Stimulated activated CD4-positive, alpha-beta T cell treated with anti-CD3 and anti-CD28 coated beads, Interleukin-1b, Interleukin-23, amount 100 ng/mL, for 4 hours (primary cell): Measurements from ENCODE around the gene SCUBE3.

ENCODE experiments used
- DNase-seq, 2 donors: peaks; one replicate each; pipeline ENCODE4 v3.0.0-alpha.2; 2020; ENCODE audit warnings: low read depth in 2 of 2

SCUBE3 gene

DNA sequence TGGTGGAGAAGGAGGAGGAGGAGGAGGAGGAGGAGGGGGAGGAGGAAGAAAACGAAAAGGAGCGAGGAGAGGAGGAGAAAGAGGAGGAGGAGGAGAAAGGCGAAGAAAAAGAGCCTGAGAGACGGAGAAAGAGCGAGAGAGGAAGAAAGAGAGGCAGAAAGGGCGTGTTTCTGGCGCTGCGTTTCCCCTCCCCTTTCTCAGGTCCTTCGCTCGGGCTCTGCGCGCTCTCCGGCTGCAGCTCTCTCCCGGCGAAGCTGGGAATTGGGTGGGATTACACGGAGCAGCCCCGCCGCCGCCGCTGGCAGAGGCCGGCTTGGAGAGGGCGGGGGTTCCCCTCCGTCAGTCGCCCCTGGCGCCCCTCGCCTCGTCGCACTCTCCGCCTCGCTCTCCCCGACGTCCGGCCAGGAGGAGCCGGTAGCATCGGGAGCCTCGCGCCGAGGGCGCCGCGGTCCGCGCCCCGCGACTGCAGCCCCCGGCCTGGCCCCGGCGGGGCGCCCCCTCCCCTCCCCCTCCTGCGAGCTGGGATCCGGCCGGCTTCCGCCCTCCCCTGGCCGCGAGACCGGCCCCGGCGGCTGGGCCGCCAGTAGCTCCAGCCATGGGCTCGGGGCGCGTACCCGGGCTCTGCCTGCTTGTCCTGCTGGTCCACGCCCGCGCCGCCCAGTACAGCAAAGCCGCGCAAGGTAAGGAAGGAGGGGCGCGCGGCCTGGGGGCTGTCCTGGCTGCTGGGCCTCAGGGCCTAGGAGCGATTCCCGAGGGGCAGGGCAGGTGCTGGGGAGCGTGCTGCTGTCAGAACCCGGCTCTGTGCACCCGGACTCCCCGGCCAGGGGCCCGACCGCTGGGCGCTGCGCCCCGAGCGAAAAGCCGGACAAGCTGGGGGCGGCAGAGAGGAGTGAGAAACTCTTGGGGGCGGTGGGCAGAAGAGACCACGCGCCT is at the start of gene SCUBE3:
Gene SCUBE3, plus strand, starts transcription at position 133 of the 933 bp plus-strand sequence. Its CDS starts 463 bp downstream, at position 596.
- DNase-seq, result no peak

DNA sequence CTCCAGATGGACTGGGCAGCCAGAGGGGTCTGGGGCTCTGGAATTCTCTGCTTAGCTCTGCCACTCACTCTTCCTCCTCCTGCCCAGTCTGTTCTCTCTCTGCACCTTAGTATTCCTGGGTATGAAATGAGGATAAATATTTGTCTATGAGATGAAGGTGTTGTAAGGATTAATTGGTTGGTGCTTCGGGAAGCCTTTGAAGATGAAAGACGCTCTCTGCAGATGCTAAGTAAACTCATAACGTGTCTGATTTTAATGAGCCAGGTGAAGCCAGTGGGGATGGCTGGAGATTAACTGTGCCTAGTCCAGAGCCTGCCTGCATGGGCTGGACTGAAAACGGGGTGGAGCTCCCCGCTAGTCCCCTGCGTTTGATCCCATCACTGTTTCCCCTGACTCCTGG is 49.5 kb upstream of the SCUBE3 start:
- DNase-seq, result no peak

DNA sequence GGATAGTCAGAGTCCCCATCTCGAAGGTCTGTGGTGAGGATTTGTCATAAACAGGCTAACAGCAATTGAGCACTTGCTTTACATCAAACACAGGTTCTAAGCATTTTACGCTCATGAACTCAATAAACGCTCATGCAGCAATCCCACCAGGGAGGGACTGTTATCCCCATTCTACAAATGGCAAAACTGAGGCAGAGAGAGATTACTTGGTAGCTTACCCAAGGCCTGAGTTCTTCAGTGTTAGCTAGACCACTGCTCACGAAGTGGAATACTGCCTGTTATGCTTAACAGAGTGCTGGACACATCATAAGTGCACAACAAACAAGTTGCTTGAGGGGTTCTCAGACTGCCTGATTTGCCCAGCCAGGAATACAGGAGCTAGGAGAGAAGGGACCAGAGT is 48.9 kb upstream of the SCUBE3 start:
- no peak for DNase-seq

DNA sequence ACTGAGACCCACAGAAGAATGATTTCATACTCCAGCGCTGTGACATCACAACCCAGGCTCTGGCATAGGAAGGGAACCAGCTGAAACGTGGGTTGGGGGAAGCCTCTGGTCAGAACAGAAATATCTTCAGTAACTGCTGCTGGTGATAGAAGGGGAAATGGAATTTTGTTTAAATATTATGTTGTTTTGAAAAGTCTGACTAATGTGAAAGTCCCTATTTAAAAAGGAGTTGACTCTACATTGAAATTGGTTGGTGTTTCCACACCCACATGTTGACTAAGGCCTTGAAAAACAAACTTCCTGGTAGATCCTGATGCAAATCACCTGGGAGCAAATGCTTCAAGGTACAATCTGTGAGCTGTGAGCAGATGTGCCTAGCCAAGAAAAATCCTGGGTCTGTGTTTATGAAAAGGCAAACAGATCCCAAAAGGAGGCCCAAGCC is 48.1 kb upstream of the SCUBE3 start:
- DNase-seq, result no peak

DNA sequence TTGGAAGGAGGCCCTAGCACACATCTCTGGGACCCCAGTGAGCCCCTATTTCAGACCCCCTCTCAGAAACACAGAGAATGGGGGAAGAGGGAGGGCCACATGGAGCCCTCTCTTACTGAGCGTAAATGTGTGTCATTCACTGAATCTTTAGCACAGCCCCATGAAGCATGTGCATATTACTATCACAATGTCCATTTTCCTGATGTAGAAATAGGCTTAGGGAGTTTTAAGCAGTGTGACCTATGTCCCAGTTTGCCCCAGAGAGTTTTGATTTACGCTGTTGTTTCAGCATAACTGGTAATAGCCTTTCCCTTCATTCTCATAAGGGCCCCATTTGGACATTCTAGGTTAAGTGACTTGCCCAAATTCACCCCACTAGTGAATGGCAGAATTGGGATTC is 47.6 kb upstream of the SCUBE3 start:
- no peak for DNase-seq

DNA sequence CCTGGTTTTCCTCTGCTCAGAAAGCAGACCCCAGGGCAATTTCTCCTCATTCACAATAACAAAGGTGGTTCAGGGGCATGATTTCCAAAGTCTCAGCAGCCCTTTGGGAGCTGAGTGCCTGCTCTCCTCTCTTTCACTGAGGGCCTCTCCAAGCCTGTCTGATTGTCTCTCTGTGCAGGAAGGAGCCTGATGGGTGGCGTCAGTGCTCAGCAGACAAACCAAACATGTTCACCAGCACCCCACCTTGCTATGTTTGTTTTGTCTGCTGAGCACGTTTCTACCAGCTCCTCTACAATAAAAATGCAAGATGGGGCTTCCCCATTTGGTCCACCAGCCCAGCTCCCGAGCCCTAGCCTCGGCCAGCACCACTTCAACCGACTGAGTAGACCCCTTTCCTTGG is 47.2 kb upstream of the SCUBE3 start:
- no peak for DNase-seq

DNA sequence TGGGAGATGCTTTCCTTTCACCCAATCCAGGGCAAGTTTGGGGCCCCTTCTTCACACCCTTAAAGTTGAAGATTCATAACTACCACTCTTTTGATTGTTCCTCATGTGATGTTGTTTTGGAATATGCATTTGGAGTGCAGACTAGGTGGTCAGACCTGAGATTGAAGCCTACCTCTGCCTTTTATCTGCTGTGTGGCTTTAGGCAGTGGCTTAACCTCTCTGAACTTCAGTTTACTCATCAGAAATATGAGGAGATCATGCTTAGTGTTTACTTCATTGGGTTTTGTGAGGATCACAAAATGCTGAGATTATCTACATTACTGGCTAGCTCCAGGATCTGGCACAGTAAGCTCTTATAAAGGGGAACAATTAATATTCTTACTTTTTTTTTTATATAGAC is 46.3 kb upstream of the SCUBE3 start:
- no peak for DNase-seq

DNA sequence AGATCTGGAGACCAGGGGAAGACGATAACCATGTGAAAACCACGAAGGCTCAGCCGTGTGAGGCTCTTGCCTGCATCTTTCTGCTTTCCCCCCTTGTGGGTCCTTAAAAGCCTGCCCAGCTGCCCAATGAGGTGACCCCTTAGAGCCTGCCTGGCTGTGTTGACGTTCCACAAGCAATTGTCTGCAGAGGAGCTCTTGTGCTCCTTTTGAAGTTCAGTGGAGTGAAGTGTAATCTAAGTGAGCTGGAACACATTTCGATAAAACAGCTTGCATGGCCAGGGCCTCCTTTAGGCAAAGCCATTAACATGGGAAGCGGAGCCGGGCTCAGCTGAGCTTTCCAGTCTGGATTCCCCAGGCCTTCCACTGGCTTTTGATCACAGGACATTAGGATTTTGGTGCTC is 45.3 kb upstream of the SCUBE3 start:
- DNase-seq, result no peak

DNA sequence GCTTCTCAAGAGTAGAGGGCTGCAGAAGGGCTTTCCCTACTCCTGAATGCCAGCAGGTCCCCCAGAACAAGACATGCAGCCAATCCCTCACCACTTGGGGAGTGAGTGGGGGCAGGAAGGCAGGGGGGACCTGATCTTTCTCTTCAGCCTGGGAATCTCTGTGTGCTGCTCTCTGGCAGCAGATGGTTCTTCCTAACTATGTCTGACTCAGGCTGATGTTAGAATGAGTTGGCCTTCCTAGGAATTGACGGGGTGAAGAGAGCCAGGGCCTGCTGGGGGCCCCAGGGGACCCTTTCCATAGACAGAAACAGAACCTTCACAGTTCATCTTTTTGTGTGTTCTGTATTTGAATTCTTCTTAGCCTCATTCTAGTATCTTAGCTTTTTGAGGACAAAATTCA is 43.6 kb upstream of the SCUBE3 start:
- no peak for DNase-seq

DNA sequence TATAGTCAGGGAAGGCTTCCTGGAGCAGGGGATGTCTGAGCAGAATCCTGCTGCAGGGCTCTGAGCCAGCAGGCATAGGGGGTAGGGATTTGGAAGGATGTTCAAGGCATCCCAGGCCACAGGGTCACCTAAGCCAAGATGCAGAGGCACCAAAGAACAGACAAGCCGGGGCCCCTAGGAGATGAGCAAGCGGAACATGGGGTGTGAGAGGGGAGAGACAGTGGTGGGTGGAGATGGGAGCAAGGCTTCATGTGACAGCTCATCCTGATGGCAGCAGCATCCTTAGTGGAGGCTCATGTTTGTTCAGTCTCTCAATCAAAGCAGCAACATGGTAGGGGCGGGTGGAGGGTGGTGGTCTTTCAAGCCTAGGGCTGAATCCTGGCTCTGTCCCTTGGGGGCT is 42.9 kb upstream of the SCUBE3 start:
- DNase-seq, result no peak

DNA sequence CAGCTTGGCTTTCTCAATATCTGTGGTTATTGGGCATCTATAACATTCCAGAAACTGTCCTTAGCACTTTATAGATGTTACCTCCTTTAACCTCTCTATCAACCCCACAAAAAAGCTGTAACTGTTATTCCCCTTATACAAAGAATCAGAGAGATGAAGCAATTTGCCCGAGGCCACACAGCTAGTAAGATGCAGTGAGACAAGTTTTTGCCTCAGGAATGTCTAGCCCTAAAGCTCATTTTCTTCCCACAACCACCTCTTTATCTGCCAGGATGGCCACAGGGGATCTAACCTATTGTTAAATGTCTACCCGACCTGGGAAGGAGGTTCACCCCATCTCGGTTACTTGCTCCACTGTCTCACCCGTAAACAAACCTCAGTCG is 40.7 kb upstream of the SCUBE3 start:
- no peak for DNase-seq

DNA sequence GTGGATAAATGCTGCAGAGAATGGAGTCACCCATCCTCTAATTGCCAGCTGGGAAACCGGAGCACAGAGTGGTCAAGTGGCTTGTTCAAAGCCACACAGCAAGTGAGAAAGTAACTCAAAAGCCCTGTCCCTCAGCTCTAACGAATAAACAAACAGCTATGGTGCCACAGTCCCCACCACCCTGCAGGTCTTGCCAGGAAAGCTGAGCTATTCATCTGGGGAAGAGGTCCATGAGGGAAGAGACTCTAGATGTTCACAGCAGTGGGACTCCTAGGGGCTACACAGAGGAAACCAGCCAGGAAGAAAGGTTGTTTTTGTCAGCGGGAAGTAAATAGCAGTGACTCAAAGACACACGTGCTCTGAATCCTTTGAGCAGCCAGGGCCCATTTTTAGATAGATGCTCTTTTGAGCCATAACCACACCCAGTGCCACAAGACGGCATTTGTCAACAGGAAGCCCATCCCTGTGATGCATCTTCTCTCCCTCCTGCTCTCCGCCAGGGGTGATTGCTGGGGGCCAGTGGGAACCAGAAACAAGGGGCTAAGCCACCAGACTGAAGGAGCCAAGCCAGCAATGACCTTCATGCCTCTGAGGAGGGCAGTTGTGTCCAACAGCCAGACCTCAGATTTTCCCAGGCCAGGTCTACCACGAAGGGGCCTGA is 40.2 kb upstream of the SCUBE3 start:
- DNase-seq, result no peak

DNA sequence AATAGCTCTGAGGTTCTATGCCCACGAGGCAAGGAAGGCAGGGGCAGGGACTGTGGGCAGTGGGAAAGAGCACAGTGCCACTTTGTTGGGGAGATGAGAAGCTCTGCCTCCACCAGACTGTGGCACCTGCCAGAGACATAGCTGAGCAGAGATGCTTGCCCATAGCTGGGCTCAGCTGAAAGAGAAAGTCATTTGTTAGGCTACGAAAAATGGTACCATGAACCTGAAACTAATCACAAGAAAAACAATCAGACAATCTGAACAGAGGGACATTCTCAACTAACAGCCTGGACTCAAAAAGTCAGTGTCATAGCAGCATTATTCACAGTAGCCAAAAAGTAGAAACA is 39.7 kb upstream of the SCUBE3 start:
- no peak for DNase-seq

DNA sequence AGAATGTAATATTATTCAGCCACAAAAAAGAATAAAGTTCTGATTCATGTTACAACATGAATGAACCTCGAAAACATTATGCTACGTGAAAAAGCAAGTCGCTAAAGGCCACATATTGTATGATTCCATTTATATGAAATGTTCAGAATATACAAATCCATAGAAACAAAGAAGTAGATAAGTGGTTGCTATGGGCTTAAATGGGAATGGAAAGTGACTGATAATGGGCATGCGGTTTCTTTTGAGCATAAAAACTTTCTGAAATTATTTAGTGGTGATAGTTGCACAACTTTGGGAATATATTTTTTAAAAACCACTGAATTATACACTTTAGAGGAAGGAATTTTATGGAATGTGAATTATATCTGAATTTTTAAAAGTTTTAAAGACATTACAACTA is 39.3 kb upstream of the SCUBE3 start:
- no peak for DNase-seq

DNA sequence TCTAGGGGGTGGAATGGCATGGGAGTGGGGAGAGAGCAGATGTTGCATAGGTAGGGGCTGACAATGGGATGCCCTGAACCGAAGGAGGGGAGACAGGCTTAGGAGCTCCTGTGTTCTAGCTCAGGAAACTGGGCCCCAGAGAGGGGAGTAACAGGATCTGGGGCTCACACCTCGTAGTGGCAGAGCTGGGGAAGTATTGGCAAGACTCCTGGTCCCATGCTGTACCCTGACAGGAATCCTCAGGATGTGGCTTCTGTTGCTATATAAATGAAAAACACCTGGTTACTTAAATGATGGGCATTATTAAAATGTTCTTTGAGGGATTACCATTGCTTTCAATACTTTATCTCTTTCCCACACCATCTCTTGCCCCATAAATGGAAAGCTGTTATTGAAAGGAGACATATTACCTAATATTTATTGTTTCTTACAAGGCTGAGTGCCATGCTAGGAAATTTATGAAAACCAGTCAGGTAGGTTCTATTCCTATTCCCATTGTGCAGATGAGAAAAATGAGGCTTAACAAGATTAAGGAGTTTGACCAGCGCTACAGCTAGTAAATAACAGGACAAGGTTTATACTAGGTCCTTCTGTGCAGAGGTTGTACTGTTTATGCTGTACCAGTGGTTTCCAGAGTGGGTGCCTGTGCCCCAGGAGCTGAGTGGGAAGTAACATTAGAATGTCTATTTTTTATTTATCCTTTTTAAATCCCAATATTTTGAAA is 37.3 kb upstream of the SCUBE3 start:
- DNase-seq, result no peak

DNA sequence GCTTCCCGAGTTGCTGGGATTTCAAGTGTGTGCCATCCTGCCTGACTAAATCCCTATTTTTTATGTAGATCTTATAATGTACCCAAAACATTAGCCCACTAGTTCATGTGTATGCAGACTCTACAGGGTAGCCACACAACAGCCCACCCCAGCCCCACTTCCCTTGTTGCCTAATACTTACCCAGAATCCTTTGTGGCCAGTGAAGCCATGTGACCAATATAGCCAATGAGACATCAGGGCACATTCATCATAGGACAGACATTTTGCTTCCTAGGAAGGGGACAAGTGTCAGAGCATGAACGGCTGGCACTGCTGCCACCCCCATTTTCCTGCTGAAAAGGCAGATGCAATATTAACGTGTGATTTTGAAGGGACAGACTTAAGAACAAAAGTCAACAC is 36.6 kb upstream of the SCUBE3 start:
- no peak for DNase-seq

DNA sequence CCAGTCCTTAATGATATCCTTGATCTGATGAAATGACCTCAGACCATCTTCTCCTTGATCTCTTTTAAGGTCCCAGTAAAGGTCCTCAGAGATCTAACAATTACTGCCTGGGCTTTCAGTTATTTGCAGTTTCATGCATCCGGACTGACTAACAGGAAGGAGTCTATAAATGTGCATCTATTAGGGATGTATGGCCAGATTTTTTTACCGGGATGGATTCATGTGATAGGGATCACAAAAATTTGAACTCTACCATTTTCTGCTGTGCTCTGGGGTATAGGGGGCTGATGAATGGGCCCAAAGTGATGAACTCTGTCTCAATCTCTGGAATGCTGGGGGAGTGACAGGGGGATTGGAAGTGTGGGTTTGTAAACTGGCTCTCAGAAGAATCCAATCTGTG is 36.2 kb upstream of the SCUBE3 start:
- DNase-seq, result no peak

DNA sequence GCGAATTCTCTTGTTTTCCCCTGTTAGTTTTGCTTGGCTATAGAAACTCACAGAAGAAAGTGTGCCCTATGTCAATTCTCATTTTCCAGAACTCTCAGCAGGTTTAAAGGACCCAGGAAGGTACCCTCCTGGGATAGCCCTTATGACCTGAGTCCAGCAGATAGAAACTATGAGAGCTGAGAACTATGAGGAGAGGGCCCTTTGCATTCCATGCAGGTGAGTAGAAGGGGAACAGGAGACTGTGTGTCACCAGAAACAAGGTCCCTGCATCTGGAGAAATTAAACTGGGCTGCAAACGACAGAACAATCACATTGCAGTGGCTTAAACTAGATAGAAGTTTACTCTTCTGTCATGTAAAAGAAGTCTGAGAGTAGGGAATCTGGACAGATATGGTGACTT is 35.7 kb upstream of the SCUBE3 start:
- DNase-seq, result no peak

DNA sequence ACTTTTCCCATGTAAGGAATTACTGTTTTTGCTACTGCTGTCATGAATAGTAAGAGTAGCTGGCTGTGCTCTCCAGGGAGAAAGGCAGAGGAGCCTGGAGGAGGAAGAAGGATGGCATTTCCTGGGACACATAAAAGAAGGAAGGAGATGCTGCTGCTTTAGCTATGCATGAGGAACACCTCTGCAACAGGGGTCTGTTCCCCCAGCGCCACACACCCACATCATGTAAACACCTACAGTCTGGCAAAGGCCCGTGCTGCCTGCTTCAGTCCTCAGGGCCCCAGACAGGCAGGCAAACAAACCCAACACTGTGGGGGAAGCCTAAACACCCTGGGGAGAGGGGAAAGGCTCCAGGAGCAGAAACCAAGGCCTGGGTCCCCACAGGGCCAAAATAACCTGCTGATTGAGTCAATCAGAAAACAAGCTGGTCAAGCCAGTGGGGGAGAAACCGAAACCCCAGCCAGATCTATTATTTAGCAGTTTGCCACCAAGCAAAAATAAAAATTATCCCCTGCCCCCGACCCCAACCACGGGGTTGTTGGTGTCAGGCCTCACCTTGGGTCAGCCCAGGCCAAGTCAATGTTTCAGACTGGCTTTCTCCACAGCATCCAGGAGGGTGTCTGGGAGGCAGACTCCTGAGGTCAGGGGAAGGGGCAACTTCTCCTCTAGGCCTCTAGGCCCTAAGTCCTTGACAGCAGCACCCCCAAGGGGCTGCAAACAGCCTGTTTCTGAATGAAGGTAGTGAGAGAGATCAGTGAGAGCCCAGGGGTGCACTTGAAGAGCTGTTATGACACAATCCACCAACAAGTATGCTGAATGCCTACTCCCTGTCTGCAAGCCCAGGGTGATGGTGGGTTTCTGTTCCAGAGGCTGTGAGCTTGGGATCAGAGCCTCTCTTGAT is 34.6 kb upstream of the SCUBE3 start:
- no peak for DNase-seq

DNA sequence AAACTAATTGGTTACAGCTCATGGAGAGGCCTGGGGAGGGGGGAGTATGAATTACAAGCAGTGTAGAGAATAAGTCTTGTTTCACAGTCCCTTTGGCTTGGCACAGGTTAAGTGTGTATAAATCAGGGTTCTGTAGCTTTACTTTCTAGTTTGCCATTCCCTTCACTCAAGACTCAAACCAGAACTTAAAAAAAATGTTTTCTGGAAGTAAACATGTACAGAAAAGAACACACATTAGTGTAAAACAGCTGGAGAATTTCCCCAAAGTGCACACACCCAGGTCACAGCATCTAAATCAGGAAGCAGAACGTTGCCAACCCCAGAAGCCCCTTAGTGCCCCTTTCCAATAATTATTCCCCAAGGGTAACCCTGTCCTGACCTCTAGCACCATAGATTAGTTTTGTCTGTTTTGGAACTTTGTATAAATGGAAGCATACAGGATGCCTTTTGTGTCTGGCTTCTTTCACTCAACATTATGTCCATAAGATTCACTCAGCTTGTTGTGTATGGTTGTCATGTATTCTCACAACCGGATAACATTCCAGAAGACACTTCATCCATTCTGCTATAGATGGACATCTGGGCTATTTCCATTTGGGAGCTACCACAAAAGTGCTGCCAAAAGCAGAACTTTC is 33.7 kb upstream of the SCUBE3 start:
- no peak for DNase-seq

DNA sequence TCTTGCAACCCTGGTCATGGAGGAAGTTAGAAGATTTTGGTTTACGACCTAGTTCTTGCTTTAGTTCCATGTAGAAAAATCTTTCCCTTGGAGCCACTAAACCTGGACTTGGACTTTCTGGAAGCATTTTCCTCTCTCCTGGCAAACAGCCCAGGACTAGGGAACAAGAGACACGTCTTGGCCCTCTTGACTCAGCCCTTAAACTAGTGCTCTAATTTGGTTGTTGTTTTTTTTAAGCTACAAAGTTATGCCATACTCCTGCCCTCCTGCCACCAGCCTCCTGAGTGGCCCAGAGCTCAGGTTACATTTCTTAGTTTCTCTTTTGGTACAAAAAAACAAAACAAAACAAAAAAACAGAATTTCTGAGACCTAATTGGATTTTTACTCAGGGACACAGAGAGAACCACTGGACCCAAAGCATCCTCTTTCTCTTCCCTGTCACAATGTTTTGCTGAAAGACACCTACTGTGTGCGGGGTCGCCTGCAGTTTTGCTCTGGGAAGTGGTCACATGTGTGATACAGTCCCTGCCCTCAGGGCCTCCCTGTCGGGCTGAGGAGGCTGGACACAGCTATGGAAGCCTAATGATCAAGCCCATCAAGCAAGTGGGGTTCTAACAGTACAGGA is 32.3 kb upstream of the SCUBE3 start:
- no peak for DNase-seq
